ENCODE measurements around the gene TJAP1. TPM values are rescaled to one million over a fixed set of nuclear protein-coding genes. Genes with fewer than 3 reads are reported as not detected.

The TJAP1 gene
- total RNA-seq, 1 donor: 13.4 TPM

DNA sequence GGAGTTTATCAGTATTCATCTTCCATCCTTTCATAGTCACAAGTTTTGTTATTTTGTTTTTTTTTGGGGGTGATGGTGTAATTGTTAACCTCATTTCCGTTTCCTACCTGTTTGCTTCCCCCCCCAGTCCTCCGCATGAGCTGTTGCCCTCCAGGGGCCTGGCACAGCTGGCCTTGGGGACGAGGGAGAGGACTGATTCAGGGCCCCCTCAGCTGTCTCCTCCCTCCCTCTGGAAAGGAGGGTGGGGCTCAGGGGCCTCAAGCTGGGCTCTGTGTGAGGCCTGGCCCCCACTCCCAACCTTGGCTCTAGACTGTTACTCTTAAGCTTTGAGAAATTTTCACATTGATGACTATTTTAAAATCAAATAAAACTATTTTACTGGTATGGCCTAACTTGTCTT lies 28.8 kb downstream of the TJAP1 start:
- no peak overlapping the region for H3K4me3 ChIP-seq (ENCODE audit: low read depth, low read length)
- TF ChIP-seq, protein P1, sequence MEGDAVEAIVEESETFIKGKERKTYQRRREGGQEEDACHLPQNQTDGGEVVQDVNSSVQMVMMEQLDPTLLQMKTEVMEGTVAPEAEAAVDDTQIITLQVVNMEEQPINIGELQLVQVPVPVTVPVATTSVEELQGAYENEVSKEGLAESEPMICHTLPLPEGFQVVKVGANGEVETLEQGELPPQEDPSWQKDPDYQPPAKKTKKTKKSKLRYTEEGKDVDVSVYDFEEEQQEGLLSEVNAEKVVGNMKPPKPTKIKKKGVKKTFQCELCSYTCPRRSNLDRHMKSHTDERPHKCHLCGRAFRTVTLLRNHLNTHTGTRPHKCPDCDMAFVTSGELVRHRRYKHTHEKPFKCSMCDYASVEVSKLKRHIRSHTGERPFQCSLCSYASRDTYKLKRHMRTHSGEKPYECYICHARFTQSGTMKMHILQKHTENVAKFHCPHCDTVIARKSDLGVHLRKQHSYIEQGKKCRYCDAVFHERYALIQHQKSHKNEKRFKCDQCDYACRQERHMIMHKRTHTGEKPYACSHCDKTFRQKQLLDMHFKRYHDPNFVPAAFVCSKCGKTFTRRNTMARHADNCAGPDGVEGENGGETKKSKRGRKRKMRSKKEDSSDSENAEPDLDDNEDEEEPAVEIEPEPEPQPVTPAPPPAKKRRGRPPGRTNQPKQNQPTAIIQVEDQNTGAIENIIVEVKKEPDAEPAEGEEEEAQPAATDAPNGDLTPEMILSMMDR (IDR thresholded peaks at IDR 0.05; ENCODE audit: insufficient read depth, low read depth, low read length): no peak
- DNase-seq (ENCODE audit: low read depth): no peak

DNA sequence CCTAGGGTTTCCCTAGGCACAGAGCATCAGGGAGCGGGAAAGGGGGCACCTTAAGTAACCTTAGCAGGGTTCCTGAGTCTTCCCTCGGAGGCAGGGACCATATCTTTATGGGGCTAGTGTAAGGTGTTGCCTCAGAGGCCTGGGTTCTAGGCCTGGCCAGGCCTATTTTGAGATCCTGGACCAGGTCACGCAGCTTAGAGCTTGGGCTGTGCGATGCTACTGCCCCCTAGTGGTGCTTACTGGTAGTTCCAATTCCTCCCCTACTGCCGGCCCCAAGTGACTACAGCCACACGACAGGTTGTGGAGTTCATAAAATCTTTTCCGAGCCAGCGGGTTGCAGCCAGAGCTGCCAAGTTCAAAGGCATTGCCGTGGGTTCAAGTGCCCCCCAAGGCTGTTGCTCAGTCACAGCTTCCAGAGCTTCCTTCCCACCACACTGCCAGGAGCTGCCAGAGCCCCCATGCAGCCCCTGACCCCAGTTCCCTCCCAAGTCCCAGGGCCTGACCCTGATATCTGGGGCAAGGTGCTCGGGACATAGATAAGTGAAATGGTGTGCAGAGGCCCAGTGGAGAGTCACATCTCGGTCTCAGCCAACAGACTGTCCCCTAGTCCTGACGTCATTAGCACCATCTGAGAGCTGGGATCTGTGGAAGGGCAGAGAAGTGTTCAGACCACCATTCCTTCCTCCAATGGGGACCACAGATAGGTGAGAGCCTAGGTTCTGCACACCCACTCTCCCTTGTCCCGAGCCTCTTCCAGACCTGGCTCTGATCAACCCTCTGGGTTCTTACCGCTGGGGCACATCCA lies 29.5 kb downstream of the TJAP1 start:
- TF ChIP-seq, protein P1 (IDR thresholded peaks at IDR 0.05; ENCODE audit: insufficient read depth, low read depth, low read length): peak; percentile 94
- DNase-seq (ENCODE audit: low read depth): peak; percentile 83
- H3K4me3 ChIP-seq (ENCODE audit: low read depth, low read length): no peak overlapping the region

DNA sequence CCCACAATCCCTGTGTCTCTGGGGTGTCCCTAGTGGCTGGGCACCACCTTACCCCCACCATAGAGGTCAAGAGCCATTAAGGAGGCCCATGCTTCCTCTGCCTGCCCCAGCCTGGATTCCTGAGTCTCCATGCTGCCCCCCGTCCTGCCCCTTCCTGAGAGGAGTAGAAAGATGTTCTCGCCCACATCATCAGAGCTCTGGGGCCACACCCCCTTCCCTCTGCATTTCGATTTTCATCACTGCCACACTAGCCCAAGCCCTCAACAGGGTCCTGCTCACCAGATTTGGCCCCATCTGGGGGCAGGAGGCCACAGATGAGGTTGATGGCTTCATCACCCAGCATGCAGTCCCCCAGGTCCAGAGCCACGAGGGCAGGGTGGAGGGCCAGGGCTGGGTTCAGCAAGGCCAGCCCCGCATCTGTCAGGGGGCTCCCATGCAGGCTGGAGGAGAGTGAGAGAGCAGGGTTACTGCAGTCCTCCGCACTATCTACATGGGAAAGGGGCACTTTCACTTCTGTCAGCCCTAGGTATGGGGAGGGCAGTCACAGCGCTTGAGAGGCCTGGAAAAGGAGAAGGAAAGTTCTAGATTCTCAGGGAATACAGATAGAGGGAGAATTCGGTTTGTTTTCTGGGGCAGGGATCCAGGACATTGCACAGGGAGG lies 31.2 kb downstream of the TJAP1 start:
- TF ChIP-seq, protein P1 (IDR thresholded peaks at IDR 0.05; ENCODE audit: insufficient read depth, low read depth, low read length): no peak
- H3K4me3 ChIP-seq (ENCODE audit: low read depth, low read length): no peak overlapping the region
- no peak for DNase-seq (ENCODE audit: low read depth)

DNA sequence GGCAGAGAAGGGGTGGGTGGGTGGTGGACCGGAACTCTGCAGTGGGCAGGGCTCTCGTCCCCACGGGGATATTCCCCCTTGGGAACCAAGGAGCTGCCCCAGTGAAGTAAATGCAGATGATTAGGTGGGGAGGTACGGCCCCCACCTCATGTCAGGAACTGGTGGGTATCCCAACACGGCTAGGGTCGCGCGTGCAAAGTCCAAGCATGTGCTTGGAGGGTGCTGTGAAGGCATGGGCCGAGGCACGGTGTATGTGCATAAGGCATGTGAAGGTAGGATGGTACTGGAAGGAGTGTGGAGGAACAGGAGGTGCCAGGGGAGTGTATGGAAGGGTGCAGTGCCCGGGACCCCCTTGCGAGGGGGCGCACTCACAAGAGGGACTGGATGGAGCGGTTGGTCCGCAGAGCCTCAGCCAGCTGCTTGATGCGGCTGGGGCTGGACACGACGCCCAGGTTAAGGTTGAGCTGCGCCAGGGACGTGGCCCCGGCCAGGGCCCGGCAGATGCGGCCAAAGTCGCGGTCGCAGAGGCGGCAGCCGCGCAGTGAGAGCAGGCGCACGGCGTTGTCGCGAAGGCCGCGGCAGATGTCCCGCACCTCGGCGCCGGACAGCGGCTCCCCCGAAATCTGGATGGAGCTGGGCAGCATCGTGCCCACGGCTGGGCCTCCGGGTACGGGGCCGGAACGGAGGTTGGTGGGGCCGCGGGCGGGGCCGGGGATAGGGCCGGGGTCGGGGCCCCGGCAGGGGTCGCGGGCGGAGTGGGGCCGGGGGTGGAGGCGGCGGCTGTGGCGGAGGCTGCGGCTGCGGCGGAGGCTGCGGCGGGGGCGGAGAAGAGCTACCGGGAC lies 32.0 kb downstream of the TJAP1 start:
- TF ChIP-seq, protein P1 (IDR thresholded peaks at IDR 0.05; ENCODE audit: insufficient read depth, low read depth, low read length): no peak
- DNase-seq (ENCODE audit: low read depth): no peak
- peak overlapping the region; percentile 62 for H3K4me3 ChIP-seq (ENCODE audit: low read depth, low read length)

DNA sequence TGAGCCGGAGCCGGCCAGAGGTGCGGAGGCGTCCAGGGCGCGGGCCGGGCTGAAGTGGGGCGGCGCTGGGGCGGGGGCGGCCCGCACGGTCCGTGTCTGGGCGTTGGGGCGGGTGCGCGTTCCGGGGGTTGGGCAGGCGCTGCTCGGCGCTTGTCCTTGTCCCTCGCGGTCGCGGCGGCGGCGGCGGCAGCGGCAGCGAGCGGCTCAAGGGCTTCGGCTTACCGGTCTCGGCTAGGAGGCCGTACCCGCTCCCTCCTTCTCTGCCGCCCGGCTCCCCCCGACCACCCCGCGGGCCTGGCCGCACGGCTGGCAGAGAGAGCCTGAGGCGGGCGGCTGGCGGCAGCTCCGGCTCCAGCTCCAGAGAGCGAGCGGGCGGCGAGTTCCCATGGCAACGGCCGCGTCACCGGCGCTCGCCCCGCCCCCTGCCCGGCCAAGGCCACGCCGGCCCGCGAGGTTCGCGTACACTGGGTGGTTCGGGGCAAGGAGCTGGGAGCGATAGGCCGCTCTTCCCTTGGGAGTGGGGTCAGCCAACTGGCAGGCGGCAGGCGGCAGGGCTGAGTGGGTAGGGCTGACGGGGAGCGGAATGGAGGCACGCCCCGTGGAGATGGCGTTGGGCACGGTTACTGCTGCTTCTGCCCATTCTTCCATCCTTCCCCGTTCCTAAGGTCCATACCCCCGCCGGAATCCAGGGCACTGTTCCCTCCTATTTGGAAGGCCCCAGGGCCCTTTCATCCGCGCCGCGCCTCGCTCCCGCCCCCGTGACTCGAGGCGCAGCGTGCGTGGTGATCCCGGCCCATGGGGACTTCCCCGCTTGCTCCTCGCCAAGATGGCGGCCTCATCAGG lies 32.8 kb downstream of the TJAP1 start, which contains the start of gene LRRC73:
Gene LRRC73, minus strand, starts transcription at position 363 of the 843 bp plus-strand sequence. CDS start 561 bp downstream, outside the sequence.
- peak; percentile 84 for DNase-seq (ENCODE audit: low read depth)
- peak within 1 kb of the TSS; percentile 62 for H3K4me3 ChIP-seq (ENCODE audit: low read depth, low read length)
- TF ChIP-seq, protein P1 (IDR thresholded peaks at IDR 0.05; ENCODE audit: insufficient read depth, low read depth, low read length): no peak

DNA sequence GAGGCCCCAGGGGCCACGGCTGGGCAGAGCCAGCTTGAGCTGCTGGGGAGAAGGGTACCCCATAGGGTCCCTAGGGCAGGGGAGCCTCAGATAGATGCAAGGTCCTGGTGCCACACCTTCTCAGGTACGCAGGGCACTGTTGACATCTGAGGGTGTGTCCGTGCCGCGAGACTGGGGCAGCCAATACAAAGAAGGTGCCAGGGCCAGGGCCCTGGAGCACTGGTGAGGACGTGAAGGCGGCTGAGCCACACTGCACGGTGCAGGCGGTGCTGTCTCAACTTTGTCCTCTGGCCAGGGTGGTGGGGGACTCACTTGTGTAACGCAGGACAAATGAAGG lies 33.4 kb downstream of the TJAP1 start:
- TF ChIP-seq, protein P1 (IDR thresholded peaks at IDR 0.05; ENCODE audit: insufficient read depth, low read depth, low read length): no peak
- H3K4me3 ChIP-seq (ENCODE audit: low read depth, low read length): peak overlapping the region; percentile 62
- DNase-seq (ENCODE audit: low read depth): no peak
